SK-N-SH treated with all-trans-retinoic acid at 6 μM for 48 hours (cell line): ENCODE measurements around the gene PPL.

Experiments used
- ATAC-seq: fragments of 200-7000 bp; cut with Tn5 transposase; 3 replicates; pipeline ENCODE4 v1.9.1; 2020; ENCODE audit warnings: mild to moderate bottlenecking, moderate library complexity
- ARNTL ChIP-seq: fragments of 450-650 bp; formaldehyde crosslinking; IDR thresholded peaks from 2 replicates; pipeline ENCODE4 v1.5.0; 2020; ENCODE audit warnings: low read depth, mild to moderate bottlenecking, moderate library complexity, borderline replicate concordance
- CREB5 ChIP-seq: fragments of 250-450 bp; sonication (Bioruptor Pico); IDR thresholded peaks from 2 replicates; pipeline ENCODE4 v1.5.1; 2020; ENCODE audit warnings: low read depth, mild to moderate bottlenecking, moderate library complexity
- CSDC2 ChIP-seq: fragments of 250-450 bp; sonication (Bioruptor Pico); IDR thresholded peaks from 2 replicates; pipeline ENCODE4 v1.5.0; 2020; ENCODE audit warnings: mild to moderate bottlenecking, moderate library complexity
- CSRNP3 ChIP-seq: fragments of 250-450 bp; sonication (Bioruptor Pico); IDR thresholded peaks from 2 replicates; pipeline ENCODE4 v1.5.1; 2021; ENCODE audit warnings: mild to moderate bottlenecking, moderate library complexity
- ESRRG ChIP-seq: fragments of 250-450 bp; sonication (Bioruptor Pico); IDR thresholded peaks from 2 replicates; pipeline ENCODE4 v1.6.1; 2021; ENCODE audit warnings: mild to moderate bottlenecking
- GLIS3 ChIP-seq: fragments of 250-450 bp; sonication (Bioruptor Pico); IDR thresholded peaks from 2 replicates; pipeline ENCODE4 v1.5.0; 2020; ENCODE audit warnings: mild to moderate bottlenecking, moderate library complexity
- ISL1 ChIP-seq: fragments of 250-450 bp; sonication (Bioruptor Pico); IDR thresholded peaks from 2 replicates; pipeline ENCODE4 v2.1.2; 2022; ENCODE audit warnings: mild to moderate bottlenecking, moderate library complexity
- OSR1 ChIP-seq: fragments of 250-450 bp; sonication (Bioruptor Pico); IDR thresholded peaks from 2 replicates; pipeline ENCODE4 v1.8.0; 2022; ENCODE audit warnings: moderate library complexity, mild to moderate bottlenecking, inconsistent platforms
- PATZ1 ChIP-seq: fragments of 250-450 bp; sonication (Bioruptor Pico); IDR thresholded peaks from 2 replicates; pipeline ENCODE4 v1.8.0; 2020; ENCODE audit warnings: mild to moderate bottlenecking, moderate library complexity, borderline replicate concordance
- PPARA ChIP-seq: fragments of 250-450 bp; sonication (Bioruptor Pico); IDR thresholded peaks from 2 replicates; pipeline ENCODE4 v1.5.0; 2020; ENCODE audit warnings: mild to moderate bottlenecking, borderline replicate concordance
- RARB ChIP-seq: fragments of 250-450 bp; sonication (Bioruptor Pico); IDR thresholded peaks from 2 replicates; pipeline ENCODE4 v1.8.0; 2021; ENCODE audit warnings: mild to moderate bottlenecking, moderate library complexity
- SNAI2 ChIP-seq: fragments of 250-450 bp; sonication (Bioruptor Pico); IDR thresholded peaks from 2 replicates; pipeline ENCODE4 v1.5.0; 2020; ENCODE audit warnings: mild to moderate bottlenecking, moderate library complexity
- TCF4 ChIP-seq: fragments of 250-450 bp; sonication (Bioruptor Pico); IDR thresholded peaks from 2 replicates; pipeline ENCODE4 v1.8.0; 2021; ENCODE audit warnings: mild to moderate bottlenecking, moderate library complexity, borderline replicate concordance
- TOX ChIP-seq: fragments of 250-450 bp; sonication (Bioruptor Pico); IDR thresholded peaks from 2 replicates; pipeline ENCODE4 v1.8.0; 2021; ENCODE audit warnings: mild to moderate bottlenecking, moderate library complexity, borderline replicate concordance
- ZC3H10 ChIP-seq: fragments of 250-450 bp; sonication (Bioruptor Pico); IDR thresholded peaks from 2 replicates; pipeline ENCODE4 v1.5.1; 2021; ENCODE audit warnings: mild to moderate bottlenecking, moderate library complexity
- ZFP3 ChIP-seq: fragments of 250-450 bp; sonication (Bioruptor Pico); IDR thresholded peaks from 2 replicates; pipeline ENCODE4 v1.5.0; 2020; ENCODE audit warnings: mild to moderate bottlenecking, moderate library complexity
- ZFP30 ChIP-seq: fragments of 450-650 bp; formaldehyde crosslinking; IDR thresholded peaks from 2 replicates; pipeline ENCODE4 v1.5.0; 2022; ENCODE audit warnings: mild to moderate bottlenecking, moderate library complexity
- ZNF565 ChIP-seq: fragments of 450-650 bp; formaldehyde crosslinking; conservative IDR thresholded peaks from 2 replicates; pipeline ENCODE4 v1.5.0; 2020; ENCODE audit warnings: low read depth, mild to moderate bottlenecking, moderate library complexity
- ZNF70 ChIP-seq: fragments of 450-650 bp; formaldehyde crosslinking; IDR thresholded peaks from 2 replicates; pipeline ENCODE4 v1.5.0; 2020; ENCODE audit warnings: mild to moderate bottlenecking, moderate library complexity
- ZNF8 ChIP-seq: fragments of 450-650 bp; formaldehyde crosslinking; IDR thresholded peaks from 2 replicates; pipeline ENCODE4 v1.5.0; 2020; ENCODE audit warnings: mild to moderate bottlenecking, moderate library complexity
- TF ChIP-seq, protein P1 (sequence below): fragments of 250-450 bp; sonication (Bioruptor Pico); IDR thresholded peaks from 2 replicates; pipeline ENCODE4 v1.5.0; 2020; ENCODE audit warnings: mild to moderate bottlenecking, moderate library complexity

The PPL gene

GRCh38 chr16:4936181-4936990 lies 562 bp downstream of the PPL start (continued):
- TF ChIP-seq, protein P1, sequence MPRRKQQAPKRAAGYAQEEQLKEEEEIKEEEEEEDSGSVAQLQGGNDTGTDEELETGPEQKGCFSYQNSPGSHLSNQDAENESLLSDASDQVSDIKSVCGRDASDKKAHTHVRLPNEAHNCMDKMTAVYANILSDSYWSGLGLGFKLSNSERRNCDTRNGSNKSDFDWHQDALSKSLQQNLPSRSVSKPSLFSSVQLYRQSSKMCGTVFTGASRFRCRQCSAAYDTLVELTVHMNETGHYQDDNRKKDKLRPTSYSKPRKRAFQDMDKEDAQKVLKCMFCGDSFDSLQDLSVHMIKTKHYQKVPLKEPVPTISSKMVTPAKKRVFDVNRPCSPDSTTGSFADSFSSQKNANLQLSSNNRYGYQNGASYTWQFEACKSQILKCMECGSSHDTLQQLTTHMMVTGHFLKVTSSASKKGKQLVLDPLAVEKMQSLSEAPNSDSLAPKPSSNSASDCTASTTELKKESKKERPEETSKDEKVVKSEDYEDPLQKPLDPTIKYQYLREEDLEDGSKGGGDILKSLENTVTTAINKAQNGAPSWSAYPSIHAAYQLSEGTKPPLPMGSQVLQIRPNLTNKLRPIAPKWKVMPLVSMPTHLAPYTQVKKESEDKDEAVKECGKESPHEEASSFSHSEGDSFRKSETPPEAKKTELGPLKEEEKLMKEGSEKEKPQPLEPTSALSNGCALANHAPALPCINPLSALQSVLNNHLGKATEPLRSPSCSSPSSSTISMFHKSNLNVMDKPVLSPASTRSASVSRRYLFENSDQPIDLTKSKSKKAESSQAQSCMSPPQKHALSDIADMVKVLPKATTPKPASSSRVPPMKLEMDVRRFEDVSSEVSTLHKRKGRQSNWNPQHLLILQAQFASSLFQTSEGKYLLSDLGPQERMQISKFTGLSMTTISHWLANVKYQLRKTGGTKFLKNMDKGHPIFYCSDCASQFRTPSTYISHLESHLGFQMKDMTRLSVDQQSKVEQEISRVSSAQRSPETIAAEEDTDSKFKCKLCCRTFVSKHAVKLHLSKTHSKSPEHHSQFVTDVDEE (CRISPR knock-in tag) = no peak

DNA sequence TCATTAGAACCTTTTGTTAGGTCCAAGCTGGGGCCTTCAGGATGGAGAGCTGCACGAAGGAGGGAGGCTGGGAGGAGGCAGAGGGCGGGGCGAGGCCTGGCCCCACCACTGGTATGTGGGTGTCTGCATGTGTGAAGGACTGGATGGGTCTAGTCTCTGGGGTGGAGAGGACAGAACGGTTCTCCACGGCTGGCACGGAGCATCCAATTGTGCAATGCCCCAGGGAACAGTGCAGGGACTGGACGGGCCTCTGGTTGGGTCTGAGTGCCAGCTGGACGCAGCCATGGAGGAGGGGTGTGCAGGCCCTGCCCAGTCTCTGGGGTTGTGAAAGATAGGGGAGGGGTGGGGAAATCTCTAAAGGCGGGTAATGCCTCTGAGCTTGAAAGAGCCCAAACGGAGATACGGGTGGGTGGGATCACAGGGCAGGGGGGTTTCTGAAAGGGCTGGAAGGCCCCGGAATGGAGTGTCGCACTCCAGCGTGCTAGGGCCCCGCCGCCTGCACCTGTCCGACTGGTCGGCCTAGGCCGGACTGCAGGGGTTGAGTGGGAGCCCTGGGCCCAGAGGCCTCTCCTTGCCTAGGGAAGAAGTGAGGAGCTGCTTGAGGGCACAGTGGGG lies 1.6 kb downstream of the PPL start:
- TF ChIP-seq ZFP30 (CRISPR knock-in tag) (no peak), ZFP3 (CRISPR knock-in tag) (no peak), PPARA (CRISPR knock-in tag) (no peak), ARNTL (CRISPR knock-in tag) (no peak), RARB (no peak)
- TF ChIP-seq, all 23 proteins: peak for 0
- no peak; the same call in 2 of the 3 replicates for ATAC-seq

- ATAC-seq = no peak
- no peak for TF ChIP-seq SNAI2 (CRISPR knock-in tag)
- no peak for TF ChIP-seq ZC3H10 (CRISPR knock-in tag)
- no peak for TF ChIP-seq CSDC2 (CRISPR knock-in tag)
- TF ChIP-seq ZNF8 (CRISPR knock-in tag) = no peak
- no peak for TF ChIP-seq ZNF70
- TF ChIP-seq ISL1 = no peak
- TF ChIP-seq PATZ1 = no peak
- no peak for TF ChIP-seq ZFP30 (CRISPR knock-in tag)
- TF ChIP-seq CREB5 (CRISPR knock-in tag) = no peak
- no peak for TF ChIP-seq CSRNP3 (CRISPR knock-in tag)
- TF ChIP-seq ZFP3 (CRISPR knock-in tag) = no peak
- no peak for TF ChIP-seq GLIS3 (CRISPR knock-in tag)
- no peak for TF ChIP-seq TOX (CRISPR knock-in tag)
- TF ChIP-seq OSR1 = no peak
- no peak for TF ChIP-seq ESRRG (CRISPR knock-in tag)
These were observed 2.4 kb downstream of the PPL start for GRCh38 chr16:4934591-4934990.

DNA sequence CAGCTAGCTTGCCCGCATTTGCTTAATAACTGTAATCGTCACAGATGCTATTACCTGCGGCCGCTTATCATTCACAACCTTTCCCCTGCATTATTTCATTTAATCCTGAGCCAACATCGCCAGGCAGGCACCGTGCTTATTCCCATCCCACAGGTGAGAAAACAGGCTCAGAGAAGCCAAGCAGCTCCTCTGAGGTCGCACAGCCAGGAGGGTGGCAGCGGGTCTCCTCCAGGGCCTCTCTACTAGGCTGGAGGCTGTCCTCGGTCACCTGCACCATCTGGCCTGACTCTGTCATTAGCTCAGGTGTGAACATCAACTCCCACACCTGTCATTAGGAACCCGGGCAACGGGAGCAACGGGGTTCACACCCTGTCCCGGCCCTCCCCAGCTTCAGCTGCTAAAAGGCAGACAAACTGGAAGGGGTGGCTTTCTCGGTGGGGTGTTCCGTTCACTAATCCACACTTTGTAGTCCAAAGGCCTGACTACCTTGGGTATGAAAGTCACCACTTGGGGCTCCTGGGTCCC lies 3.0 kb downstream of the PPL start:
- TF ChIP-seq ZNF70 = no peak
- ATAC-seq = no peak

DNA sequence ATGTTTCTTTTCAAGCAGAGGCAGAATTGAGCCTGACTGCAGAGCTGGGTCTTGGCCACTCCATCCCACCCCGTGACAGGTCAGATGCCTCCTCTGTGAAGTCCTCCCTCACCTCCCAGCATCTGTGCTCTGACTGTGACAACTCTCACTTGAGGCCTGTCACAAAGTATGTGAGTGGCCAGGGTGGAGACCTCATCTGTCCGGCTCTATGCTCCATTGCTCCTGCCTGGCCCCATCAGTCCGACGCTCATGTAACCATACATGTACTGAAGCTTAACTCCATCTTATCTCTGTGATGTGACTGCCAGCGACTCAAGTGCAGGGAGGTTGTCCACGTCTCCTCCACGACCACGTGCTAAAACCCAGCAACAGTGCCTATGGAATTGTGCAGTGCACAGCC lies 3.5 kb downstream of the PPL start:
- no peak for ATAC-seq
- no peak for TF ChIP-seq ISL1
- TF ChIP-seq ZNF565 = no peak
- no peak for TF ChIP-seq GLIS3 (CRISPR knock-in tag)
- TF ChIP-seq, protein P1 (CRISPR knock-in tag) = no peak
- TF ChIP-seq PPARA (CRISPR knock-in tag) = no peak
- TF ChIP-seq CSDC2 (CRISPR knock-in tag) = no peak
- no peak for TF ChIP-seq ESRRG (CRISPR knock-in tag)
- no peak for TF ChIP-seq CSRNP3 (CRISPR knock-in tag)
- no peak for TF ChIP-seq SNAI2 (CRISPR knock-in tag)
- TF ChIP-seq TCF4 = no peak
